SK-N-MC (cell line): ENCODE results near the gene FBLIM1.

Source experiments
- EZH2 ChIP-seq: fragments of 200-600 bp; sonication (generic); IDR thresholded peaks from one replicate; pipeline ENCODE4 v1.6.1; 2017; ENCODE audit warnings: antibody characterized with exemption
- FOXP2 ChIP-seq: optimal IDR thresholded peaks from 2 replicates; pipeline ENCODE3; 2011; ENCODE audit warnings: mild to moderate bottlenecking, moderate library complexity; ENCODE audit not compliant: insufficient read depth; ENCODE audit errors: extremely low read length, control extremely low read depth
- POLR2AphosphoS5 ChIP-seq: IDR thresholded peaks from 2 replicates; pipeline ENCODE4 v1.6.1; 2012; ENCODE audit warnings: mild to moderate bottlenecking, low read depth, low read length, borderline replicate concordance

DNA sequence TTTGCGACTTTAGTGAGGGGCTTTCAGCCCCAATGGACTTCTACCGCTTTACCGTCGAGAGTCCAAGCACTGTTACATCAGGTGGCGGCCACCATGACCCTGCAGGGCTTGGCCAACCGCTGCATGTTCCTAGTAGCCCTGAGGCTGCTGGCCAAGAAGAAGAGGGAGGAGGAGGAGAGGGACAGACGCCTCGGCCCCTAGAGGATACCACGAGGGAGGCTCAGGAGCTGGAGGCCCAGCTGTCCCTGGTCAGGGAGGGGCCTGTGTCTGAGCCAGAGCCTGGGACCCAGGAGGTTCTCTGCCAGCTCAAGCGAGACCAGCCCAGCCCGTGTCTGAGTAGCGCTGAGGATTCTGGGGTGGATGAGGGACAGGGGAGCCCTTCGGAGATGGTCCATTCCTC lies 31.2 kb upstream of the FBLIM1 start:
- TF ChIP-seq POLR2AphosphoS5 = no peak
- TF ChIP-seq EZH2 = no peak
- TF ChIP-seq FOXP2 = no peak
